GM12878 (cell line): Measurements from ENCODE around the gene TXNDC5.

Source experiments
- CBX3 ChIP-seq: fragments of 200-600 bp; sonication (generic); IDR thresholded peaks from 2 replicates; pipeline ENCODE4 v1.6.1; 2016; ENCODE audit warnings: low read depth, borderline replicate concordance
- CTCF ChIP-seq, 3 experiments: IDR thresholded peaks in 2 of 3; conservative IDR thresholded peaks in 1 of 3; 2 replicates each; pipeline ENCODE4 v1.5.1; 2011; ENCODE audit warnings: low read depth in 3 of 3, low read length in 3 of 3, mild to moderate bottlenecking in 3 of 3, control low read depth in 2 of 3, moderate library complexity in 2 of 3, inconsistent platforms in 1 of 3, mixed read lengths in 1 of 3; ENCODE audit not compliant: control insufficient read depth in 2 of 3, insufficient read depth in 1 of 3; ENCODE audit errors: extremely low read depth in 1 of 3
- ESRRA ChIP-seq: IDR thresholded peaks from 2 replicates; pipeline ENCODE4 v1.6.1; 2012; ENCODE audit warnings: mild to moderate bottlenecking, low read length, improper control_type of control experiment
- FOXK2 ChIP-seq: fragments of 450-650 bp; IDR thresholded peaks from 2 replicates; pipeline ENCODE4 v1.6.1; 2017; ENCODE audit warnings: mild to moderate bottlenecking, moderate library complexity
- KDM1A ChIP-seq: fragments of 200-600 bp; sonication (generic); IDR thresholded peaks from 2 replicates; pipeline ENCODE4 v1.6.1; 2016; ENCODE audit warnings: borderline replicate concordance
- MXI1 ChIP-seq: fragments of 150-350 bp; IDR thresholded peaks from 2 replicates; pipeline ENCODE4 v1.6.1; 2011; ENCODE audit warnings: low read depth, mild to moderate bottlenecking, inconsistent platforms, low read length, improper control_type of control experiment
- MYC ChIP-seq: IDR thresholded peaks from 2 replicates; pipeline ENCODE4 v1.6.1; 2011; ENCODE audit warnings: mild to moderate bottlenecking, low read length, moderate library complexity, inconsistent platforms; ENCODE audit not compliant: insufficient read depth, insufficient replicate concordance, insufficient read length, severe bottlenecking
- POLR2A ChIP-seq: IDR thresholded peaks from 2 replicates; pipeline ENCODE4 v1.6.1; 2011; ENCODE audit warnings: low read depth, mild to moderate bottlenecking, low read length
- POLR2AphosphoS5 ChIP-seq: IDR thresholded peaks from 2 replicates; pipeline ENCODE4 v1.6.1; 2011; ENCODE audit warnings: mild to moderate bottlenecking, low read length, inconsistent platforms
- RAD21 ChIP-seq: IDR thresholded peaks from 2 replicates; pipeline ENCODE4 v1.6.1; 2011; ENCODE audit warnings: mild to moderate bottlenecking, low read depth, low read length, moderate library complexity; ENCODE audit not compliant: insufficient read depth
- SMC3 ChIP-seq: IDR thresholded peaks from 2 replicates; pipeline ENCODE4 v1.6.1; 2011; ENCODE audit warnings: low read length, improper control_type of control experiment, borderline replicate concordance
- SREBF1 ChIP-seq: IDR thresholded peaks from 2 replicates; pipeline ENCODE4 v1.6.1; 2012; ENCODE audit warnings: mild to moderate bottlenecking, low read length
- ZBTB40 ChIP-seq: fragments of 450-650 bp; IDR thresholded peaks from 2 replicates; pipeline ENCODE4 v1.6.1; 2016; ENCODE audit warnings: mild to moderate bottlenecking, moderate library complexity, borderline replicate concordance
- TF ChIP-seq, protein P1 (sequence below): IDR thresholded peaks from 2 replicates; pipeline ENCODE4 v1.6.1; 2011; ENCODE audit warnings: low read depth, low read length, improper control_type of control experiment, borderline replicate concordance

GRCh38 chr6:7866526-7866925 is 44.1 kb downstream of the TXNDC5 start:
- TF ChIP-seq SMC3: no peak
- no peak for TF ChIP-seq CTCF (IDR thresholded peaks at IDR 0.05 in 2 of 3, conservative IDR thresholded peaks at IDR 0.05 in 1 of 3; ENCODE audit: control insufficient read depth in 2 of 3, extremely low read depth in 1 of 3, insufficient read depth in 1 of 3, low read depth in 3 of 3, low read length in 3 of 3)
- no peak for TF ChIP-seq POLR2AphosphoS5
- TF ChIP-seq ZBTB40: no peak
- no peak for TF ChIP-seq ESRRA
- no peak for TF ChIP-seq CBX3
- TF ChIP-seq RAD21: no peak
- TF ChIP-seq MXI1: no peak
- TF ChIP-seq SREBF1: no peak
- TF ChIP-seq FOXK2: no peak
- TF ChIP-seq, protein P1, sequence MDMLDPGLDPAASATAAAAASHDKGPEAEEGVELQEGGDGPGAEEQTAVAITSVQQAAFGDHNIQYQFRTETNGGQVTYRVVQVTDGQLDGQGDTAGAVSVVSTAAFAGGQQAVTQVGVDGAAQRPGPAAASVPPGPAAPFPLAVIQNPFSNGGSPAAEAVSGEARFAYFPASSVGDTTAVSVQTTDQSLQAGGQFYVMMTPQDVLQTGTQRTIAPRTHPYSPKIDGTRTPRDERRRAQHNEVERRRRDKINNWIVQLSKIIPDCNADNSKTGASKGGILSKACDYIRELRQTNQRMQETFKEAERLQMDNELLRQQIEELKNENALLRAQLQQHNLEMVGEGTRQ: no peak
- TF ChIP-seq MYC: no peak
- TF ChIP-seq POLR2A: no peak
- no peak for TF ChIP-seq KDM1A
